HEK293T (cell line): ENCODE results near the gene HAGHL.

Experiments used
- CTCF ChIA-PET: fragments of 350-600 bp; formaldehyde crosslinking; extraction: SDS; loops from one replicate; lab custom pipeline; 2021; ENCODE audit warnings: antibody characterized with exemption, inconsistent platforms; lab: Yijun Ruan, JAX
- POLR2A ChIA-PET: fragments of 350-600 bp; formaldehyde crosslinking; extraction: SDS; loops from one replicate; lab custom pipeline; 2020; ENCODE audit warnings: antibody characterized with exemption, inconsistent platforms; lab: Yijun Ruan, JAX
- DNase-seq: peaks from one replicate; pipeline ENCODE4 v3.0.0; 2012; ENCODE audit warnings: mixed read lengths; ENCODE audit errors: extremely low spot score
- ARNT ChIP-seq: fragments of 450-650 bp; IDR thresholded peaks from 2 replicates; pipeline ENCODE4 v1.6.1; 2017; ENCODE audit warnings: mild to moderate bottlenecking
- BHLHE40 ChIP-seq: fragments of 450-650 bp; IDR thresholded peaks from 2 replicates; pipeline ENCODE4 v1.6.1; 2016; ENCODE audit warnings: mild to moderate bottlenecking, moderate library complexity, borderline replicate concordance
- CTBP1 ChIP-seq: fragments of 450-650 bp; IDR thresholded peaks from 2 replicates; pipeline ENCODE4 v1.6.1; 2016; ENCODE audit warnings: borderline replicate concordance
- ELF4 ChIP-seq: fragments of 450-650 bp; IDR thresholded peaks from 2 replicates; pipeline ENCODE4 v1.6.1; 2017; ENCODE audit warnings: antibody characterized with exemption
- FOXA1 ChIP-seq: fragments of 450-650 bp; IDR thresholded peaks from 2 replicates; pipeline ENCODE4 v1.6.1; 2016; ENCODE audit warnings: mild to moderate bottlenecking
- FOXK2 ChIP-seq: fragments of 450-650 bp; IDR thresholded peaks from 2 replicates; pipeline ENCODE4 v1.6.1; 2016; ENCODE audit warnings: mild to moderate bottlenecking
- FOXM1 ChIP-seq: fragments of 450-650 bp; IDR thresholded peaks from 2 replicates; pipeline ENCODE4 v1.6.1; 2017; ENCODE audit warnings: mild to moderate bottlenecking, borderline replicate concordance
- HDGF ChIP-seq: fragments of 450-650 bp; IDR thresholded peaks from 2 replicates; pipeline ENCODE4 v1.6.1; 2017; ENCODE audit warnings: antibody characterized with exemption, borderline replicate concordance
- L3MBTL2 ChIP-seq: fragments of 450-650 bp; conservative IDR thresholded peaks from 2 replicates; pipeline ENCODE4 v1.6.1; 2016; ENCODE audit warnings: mild to moderate bottlenecking
- LEF1 ChIP-seq: fragments of 450-650 bp; IDR thresholded peaks from 2 replicates; pipeline ENCODE4 v1.6.1; 2017; ENCODE audit warnings: mild to moderate bottlenecking, borderline replicate concordance
- NFRKB ChIP-seq: fragments of 450-650 bp; IDR thresholded peaks from 2 replicates; pipeline ENCODE4 v1.6.1; 2016; ENCODE audit warnings: mild to moderate bottlenecking, moderate library complexity
- PKNOX1 ChIP-seq: fragments of 450-650 bp; IDR thresholded peaks from 2 replicates; pipeline ENCODE4 v1.6.1; 2016
- SP1 ChIP-seq: fragments of 450-650 bp; IDR thresholded peaks from 2 replicates; pipeline ENCODE4 v1.6.1; 2017
- SUZ12 ChIP-seq: fragments of 450-650 bp; IDR thresholded peaks from 2 replicates; pipeline ENCODE4 v1.6.1; 2016; ENCODE audit warnings: mild to moderate bottlenecking
- TARDBP ChIP-seq: fragments of 450-650 bp; IDR thresholded peaks from 2 replicates; pipeline ENCODE4 v1.6.1; 2016
- ZNF384 ChIP-seq: fragments of 450-650 bp; IDR thresholded peaks from 2 replicates; pipeline ENCODE4 v1.6.1; 2016

Gene HAGHL

DNA sequence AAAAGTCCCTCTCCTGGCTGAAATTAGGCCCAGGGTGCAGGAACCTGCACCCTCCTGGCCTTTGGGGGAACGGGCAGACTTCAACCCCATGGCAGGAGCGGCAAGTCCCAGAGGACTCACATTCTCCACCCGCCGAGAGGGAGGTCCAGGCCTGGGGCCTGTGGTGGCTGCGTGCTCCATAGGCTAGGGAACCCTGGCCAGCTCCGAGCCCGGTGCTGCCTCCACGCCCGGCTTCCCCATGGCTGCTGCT is 793 bp upstream of the HAGHL start:
- TF ChIP-seq FOXK2, result no peak
- no peak for TF ChIP-seq L3MBTL2
- TF ChIP-seq ELF4, result no peak
- TF ChIP-seq LEF1, result no peak
- TF ChIP-seq ZNF384, result no peak
- no peak for TF ChIP-seq FOXM1
- no peak for TF ChIP-seq ARNT
- TF ChIP-seq CTBP1, result no peak
- TF ChIP-seq NFRKB, result no peak
- TF ChIP-seq TARDBP, result no peak
- no peak for TF ChIP-seq PKNOX1
- no peak for TF ChIP-seq SP1
- TF ChIP-seq FOXA1, result no peak
- no peak for TF ChIP-seq HDGF
- no peak for TF ChIP-seq SUZ12
- TF ChIP-seq BHLHE40, result no peak
- POLR2A ChIA-PET, result interaction anchor here (1.2 to 5.0 kb wide), 5 partner anchors 8 to 58 kb away, joined by 3 to 27 read pairs (median 5); partner anchors contain the start of genes CIAO3 and METRN
- DNase-seq, result no peak
- CTCF ChIA-PET, result interaction anchor here (1.6 kb wide), 1 partner anchor 16 kb away, joined by 6 read pairs; no protein-coding TSS in a partner anchor

- ChIA-PET CTCF (interaction anchor here (1.0 kb wide), 1 partner anchor 8 kb away, joined by 4 read pairs; no protein-coding TSS in a partner anchor), POLR2A (interaction anchor here (1.4 to 5.0 kb wide), 5 partner anchors 7 to 17 kb away, joined by 3 to 47 read pairs (median 12); partner anchors contain the start of genes ANTKMT, CIAO3 and METRN)
- DNase-seq, result no peak
- TF ChIP-seq TARDBP (peak; percentile 80), SP1 (no peak), SUZ12 (no peak), LEF1 (no peak)
These were observed 528 bp downstream of the HAGHL start for GRCh38 chr16:727291-727977.

GRCh38 chr16:728131-728889 is 1.4 kb downstream of the HAGHL start:
- peak; percentile 69 for DNase-seq
- ChIA-PET CTCF (interaction anchor here (1.0 kb wide), 1 partner anchor 9 kb away, joined by 4 read pairs; no protein-coding TSS in a partner anchor), POLR2A (interaction anchor here (0.7 to 5.0 kb wide), 5 partner anchors 8 to 60 kb away, joined by 3 to 47 read pairs (median 12); partner anchors contain the start of genes ANTKMT, CHTF18, CIAO3 and METRN)
- TF ChIP-seq FOXK2 (no peak), NFRKB (no peak), FOXA1 (no peak), FOXM1 (no peak), ARNT (no peak), ELF4 (no peak), HDGF (no peak), L3MBTL2 (no peak; the same call in 1 of the 2 replicates), ZNF384 (no peak), PKNOX1 (no peak), SP1 (no peak), CTBP1 (no peak)

- TF ChIP-seq FOXM1 (no peak), FOXK2 (no peak), FOXA1 (no peak), LEF1 (no peak), ELF4 (no peak), CTBP1 (no peak), SP1 (no peak), ZNF384 (no peak), L3MBTL2 (no peak), BHLHE40 (no peak), SUZ12 (no peak), NFRKB (no peak), ARNT (no peak), PKNOX1 (no peak), HDGF (no peak), TARDBP (no peak)
- POLR2A ChIA-PET, result interaction anchor here (1.0 to 5.0 kb wide), 5 partner anchors 9 to 60 kb away, joined by 3 to 47 read pairs (median 12); partner anchors contain the start of genes ANTKMT, CHTF18, CIAO3 and METRN
- DNase-seq, result no peak
- CTCF ChIA-PET, result interaction anchor here (0.7 to 1.0 kb wide), 2 partner anchors 56 to 572 kb away, joined by 3 to 4 read pairs; no protein-coding TSS in a partner anchor
These were observed 2.2 kb downstream of the HAGHL start for GRCh38 chr16:728890-729744.
